Central memory CD8-positive, alpha-beta T cell (primary cell): Measurements from ENCODE around the gene PDCL2.

ENCODE experiments used
- ATAC-seq: fragments of 150-1000 bp; cut with Tn5 transposase; replicated peaks from 2 replicates; pipeline ENCODE4 v1.10.0; 2022; ENCODE audit warnings: mild to moderate bottlenecking, moderate FRiP score, moderate number of reproducible peaks; ENCODE audit not compliant: poor library complexity, severe bottlenecking; ENCODE audit errors: extremely low read depth
- DNase-seq, 2 donors: peaks; one replicate each; pipeline ENCODE4 v3.0.0; 2021; ENCODE audit warnings: low spot score in 2 of 2
- H3K27ac Mint-ChIP-seq: one replicate; pipeline ENCODE4 v1.8.0; 2022; ENCODE audit warnings: low read depth, mild to moderate bottlenecking, moderate library complexity, mixed read lengths
- H3K27me3 Mint-ChIP-seq: one replicate; pipeline ENCODE4 v1.8.0; 2022; ENCODE audit warnings: mixed read lengths
- H3K36me3 Mint-ChIP-seq: one replicate; pipeline ENCODE4 v1.8.0; 2022; ENCODE audit warnings: mild to moderate bottlenecking, moderate library complexity, mixed read lengths; ENCODE audit not compliant: insufficient read depth
- H3K4me1 Mint-ChIP-seq: one replicate; pipeline ENCODE4 v1.8.0; 2022; ENCODE audit warnings: mixed read lengths
- H3K4me3 Mint-ChIP-seq: one replicate; pipeline ENCODE4 v1.8.0; 2022; ENCODE audit warnings: mild to moderate bottlenecking, moderate library complexity, mixed read lengths
- H3K9me3 Mint-ChIP-seq: one replicate; pipeline ENCODE4 v1.8.0; 2022; ENCODE audit warnings: mixed read lengths

The PDCL2 gene

DNA sequence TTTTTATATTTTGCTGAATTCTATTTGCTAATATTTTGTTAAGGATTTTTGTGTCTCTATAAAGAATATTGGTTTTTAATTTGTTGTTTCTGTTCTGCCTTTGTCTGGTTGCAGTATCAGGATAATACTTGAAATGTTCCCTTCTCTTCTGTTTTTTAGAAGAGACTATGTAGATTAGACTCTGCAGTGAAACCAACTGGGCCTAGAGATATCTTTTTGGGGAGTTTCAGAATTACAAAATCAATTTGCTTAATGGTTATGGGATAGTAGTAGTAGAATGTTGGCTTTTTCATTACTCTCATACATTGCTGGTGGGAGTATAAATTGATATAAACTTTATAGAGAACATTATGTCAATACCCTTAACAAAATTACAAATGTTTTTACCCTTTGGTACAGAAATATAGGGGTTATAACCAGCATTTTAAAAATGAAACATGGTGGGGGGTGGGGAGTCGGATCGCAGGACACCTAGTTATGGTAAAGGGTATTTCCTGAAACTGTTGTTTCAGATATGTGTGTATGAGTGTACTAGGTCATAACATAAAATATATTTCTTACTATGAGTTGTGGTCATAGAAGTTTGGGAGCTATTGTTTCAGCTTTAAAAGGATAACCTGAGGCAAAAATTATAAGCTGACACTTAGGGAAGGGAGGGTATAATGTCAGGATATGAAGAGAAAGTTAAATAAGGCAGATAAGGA is 74.4 kb downstream of the PDCL2 start:
- H3K4me3 Mint-ChIP-seq = no peak overlapping the region
- no peaks in the 10 kb centered on the region for H3K27me3 Mint-ChIP-seq
- ATAC-seq (no peak), DNase-seq (no peak)
- peaks cover 11% of the 10 kb centered on the region for H3K4me1 Mint-ChIP-seq
- no peaks in the 10 kb centered on the region for H3K9me3 Mint-ChIP-seq
- H3K27ac Mint-ChIP-seq = no peak overlapping the region
- no peaks in the 10 kb centered on the region for H3K36me3 Mint-ChIP-seq

DNA sequence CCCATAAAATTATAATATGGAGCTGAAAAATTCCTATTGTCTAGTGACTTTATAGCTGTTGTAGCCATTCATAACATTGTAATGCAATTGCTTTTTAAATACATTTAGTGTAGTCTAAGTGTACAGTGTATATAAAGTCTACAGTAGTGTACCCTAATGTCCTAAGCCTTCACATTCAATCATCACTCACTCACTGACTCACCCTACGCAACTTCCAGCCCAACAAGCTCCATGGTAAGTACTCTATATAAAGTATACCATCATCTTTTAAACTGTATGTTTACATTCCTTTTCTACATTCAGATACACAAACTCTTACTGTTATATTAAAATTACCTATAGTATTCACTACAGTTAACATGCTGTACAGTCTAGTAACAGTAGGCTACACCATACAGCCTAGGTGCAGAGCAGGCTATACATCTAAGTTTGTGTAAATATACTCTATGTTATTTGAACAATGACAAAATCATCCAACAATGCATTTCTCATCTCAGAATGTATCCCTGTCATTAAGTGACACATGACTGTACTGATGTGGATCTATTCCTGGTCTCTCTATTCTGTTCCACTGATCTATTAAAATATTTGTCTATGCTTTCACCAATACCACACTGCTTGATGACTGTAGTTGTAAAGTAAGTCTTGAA is 79.0 kb downstream of the PDCL2 start:
- no peak for DNase-seq

DNA sequence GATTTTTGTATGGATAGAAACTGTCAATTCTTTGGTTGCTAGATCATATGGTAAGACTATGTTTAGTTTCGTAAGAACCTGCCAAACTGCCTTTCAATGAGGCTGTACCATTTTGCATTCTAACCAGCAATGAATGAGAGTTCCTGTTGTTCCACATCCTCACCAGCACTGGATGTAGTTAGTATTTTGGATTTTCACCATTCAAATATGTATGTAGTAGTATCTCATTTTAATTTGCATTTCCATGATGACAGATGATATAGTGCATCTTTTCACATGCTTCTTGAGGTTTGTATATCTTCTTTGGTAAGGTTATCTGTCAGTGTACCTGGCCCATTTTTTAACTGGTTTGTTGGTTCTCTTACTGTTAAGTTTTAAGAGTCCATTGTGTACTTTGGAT is 80.0 kb downstream of the PDCL2 start:
- H3K27me3 Mint-ChIP-seq = no peaks in the 10 kb centered on the region
- no peak for DNase-seq
- H3K36me3 Mint-ChIP-seq = no peaks in the 10 kb centered on the region
- no peak overlapping the region for H3K27ac Mint-ChIP-seq
- H3K9me3 Mint-ChIP-seq = no peaks in the 10 kb centered on the region
- peaks cover 15% of the 10 kb centered on the region for H3K4me1 Mint-ChIP-seq
- no peak overlapping the region for H3K4me3 Mint-ChIP-seq
- ATAC-seq = no peak

More for the DNA sequence above, 79.0 kb downstream of the PDCL2 start:
- H3K4me1 Mint-ChIP-seq = peaks cover 18% of the 10 kb centered on the region
- H3K36me3 Mint-ChIP-seq = no peaks in the 10 kb centered on the region
- H3K9me3 Mint-ChIP-seq = no peaks in the 10 kb centered on the region
- H3K27ac Mint-ChIP-seq = no peak overlapping the region
- H3K4me3 Mint-ChIP-seq = no peak overlapping the region
- no peak for ATAC-seq
- H3K27me3 Mint-ChIP-seq = no peaks in the 10 kb centered on the region

DNA sequence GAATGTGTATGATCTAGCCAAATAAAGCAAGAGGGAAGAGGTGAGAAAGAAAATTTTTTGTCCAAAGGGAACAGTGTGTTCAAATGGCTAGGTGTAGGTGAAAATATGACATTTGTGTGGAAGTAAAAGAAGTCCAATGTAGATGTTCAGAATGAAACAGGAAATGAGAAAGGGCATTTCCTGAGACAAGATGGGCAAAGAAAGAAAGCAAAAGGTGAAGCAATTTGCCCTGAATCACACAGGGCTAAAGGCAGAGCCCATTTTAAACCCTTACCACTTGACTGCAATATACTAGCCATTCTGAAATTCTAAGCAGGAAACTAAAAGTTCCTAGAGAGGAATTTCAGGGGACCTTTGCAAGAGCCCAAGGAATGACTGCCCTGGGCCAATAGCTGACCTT is 81.4 kb downstream of the PDCL2 start:
- no peaks in the 10 kb centered on the region for H3K9me3 Mint-ChIP-seq
- no peak overlapping the region for H3K4me3 Mint-ChIP-seq
- H3K27ac Mint-ChIP-seq = no peak overlapping the region
- peaks cover 15% of the 10 kb centered on the region for H3K4me1 Mint-ChIP-seq
- no peak for DNase-seq
- H3K36me3 Mint-ChIP-seq = peaks cover 4% of the 10 kb centered on the region
- H3K27me3 Mint-ChIP-seq = no peaks in the 10 kb centered on the region
- ATAC-seq = no peak

DNA sequence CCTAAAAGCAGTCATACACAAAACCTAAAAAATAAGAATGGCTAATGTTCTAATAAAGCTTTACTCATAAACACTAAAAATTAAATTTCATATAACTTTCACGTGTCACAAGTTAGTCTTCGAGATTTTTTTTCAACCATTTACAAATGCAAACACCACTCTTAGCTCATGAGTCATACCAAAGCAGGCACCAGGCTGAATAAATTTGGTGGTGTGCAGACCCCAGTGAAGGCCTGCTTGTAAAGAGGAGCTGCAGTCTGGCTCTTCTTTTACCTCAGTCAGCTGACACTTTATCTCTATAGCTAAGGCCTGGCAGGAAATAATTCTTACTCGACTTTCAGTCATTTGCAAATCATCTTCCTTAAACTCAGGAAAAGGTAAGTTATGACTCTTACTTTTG is 82.8 kb downstream of the PDCL2 start:
- Mint-ChIP-seq H3K36me3 (peaks cover 4% of the 10 kb centered on the region), H3K4me3 (no peak overlapping the region), H3K9me3 (no peaks in the 10 kb centered on the region), H3K27me3 (no peaks in the 10 kb centered on the region), H3K27ac (no peak overlapping the region), H3K4me1 (peaks cover 15% of the 10 kb centered on the region)
- DNase-seq (no peak), ATAC-seq (no peak)

DNA sequence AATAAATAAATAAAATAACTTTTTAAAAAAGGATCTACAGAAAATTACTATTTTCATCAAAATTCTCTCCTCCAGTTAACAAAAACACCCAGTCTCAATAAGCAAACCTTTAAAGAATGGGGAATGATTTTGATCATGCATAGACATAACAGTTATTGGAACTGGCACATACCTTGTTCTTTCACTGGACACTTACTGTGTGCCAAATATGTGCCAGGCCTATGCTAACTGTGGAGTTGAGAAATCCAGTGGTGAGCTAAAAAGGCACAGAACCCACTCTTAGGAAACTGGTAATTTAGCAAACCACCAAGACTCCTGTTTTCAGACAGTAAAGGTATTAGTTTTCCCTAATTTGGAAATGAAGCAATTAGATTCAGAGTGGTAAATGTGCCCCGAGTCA is 84.4 kb downstream of the PDCL2 start:
- ATAC-seq = no peak
- Mint-ChIP-seq H3K4me3 (no peak overlapping the region), H3K9me3 (no peaks in the 10 kb centered on the region), H3K27ac (no peak overlapping the region), H3K4me1 (peaks cover 15% of the 10 kb centered on the region), H3K36me3 (peaks cover 7% of the 10 kb centered on the region), H3K27me3 (no peaks in the 10 kb centered on the region)
- DNase-seq = no peak
